Upper lobe of left lung (tissue), 4 donors: ENCODE results near the gene BEST2.

Source experiments
- EP300 ChIP-seq, 4 donors: sonication (generic); formaldehyde crosslinking; IDR thresholded peaks; one replicate each; pipeline ENCODE4 v1.5.1; 2017; ENCODE audit warnings: antibody characterized with exemption in 4 of 4, control low read depth in 2 of 4
- POLR2A ChIP-seq, 4 donors: fragments of 450-650 bp; IDR thresholded peaks; one replicate each; pipeline ENCODE4 v1.5.1; 2016 to 2017; ENCODE audit warnings: antibody characterized with exemption in 4 of 4, mild to moderate bottlenecking in 2 of 4
- POLR2AphosphoS5 ChIP-seq, 2 donors: sonication (generic); formaldehyde crosslinking; IDR thresholded peaks; one replicate each; pipeline ENCODE4 v1.5.1; 2017; ENCODE audit warnings: antibody characterized with exemption in 2 of 2
- TF ChIP-seq, protein P1 (sequence below), 6 experiments: fragments of 450-650 bp in 4 of 6; fragments of 200-600 bp in 2 of 6; sonication (generic) in 2 of 6; IDR thresholded peaks; one replicate each; pipeline ENCODE4 v1.5.1; 2016 to 2019; ENCODE audit warnings: antibody characterized with exemption in 6 of 6

DNA sequence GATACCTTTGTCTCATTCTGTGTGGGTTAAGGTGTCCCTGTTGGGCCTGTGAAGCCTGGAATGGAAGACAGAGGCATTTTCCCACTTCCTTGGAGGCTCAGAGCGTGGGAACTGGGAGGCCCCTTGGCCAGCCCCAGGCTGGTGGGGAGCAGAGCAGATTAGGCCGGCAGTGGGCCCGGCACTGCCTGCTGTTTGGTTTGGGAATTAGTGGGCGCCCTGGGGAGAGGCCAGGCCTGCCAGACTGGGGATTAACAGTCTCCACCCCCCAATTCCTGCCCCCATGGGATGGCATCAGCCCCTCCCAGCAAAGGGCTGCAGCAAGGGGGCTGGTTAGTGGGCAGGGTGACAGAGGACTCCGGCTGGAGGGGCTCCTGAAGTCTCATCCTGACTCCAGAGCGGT, 3.1 kb upstream of the BEST2 start:
- TF ChIP-seq, protein P1, sequence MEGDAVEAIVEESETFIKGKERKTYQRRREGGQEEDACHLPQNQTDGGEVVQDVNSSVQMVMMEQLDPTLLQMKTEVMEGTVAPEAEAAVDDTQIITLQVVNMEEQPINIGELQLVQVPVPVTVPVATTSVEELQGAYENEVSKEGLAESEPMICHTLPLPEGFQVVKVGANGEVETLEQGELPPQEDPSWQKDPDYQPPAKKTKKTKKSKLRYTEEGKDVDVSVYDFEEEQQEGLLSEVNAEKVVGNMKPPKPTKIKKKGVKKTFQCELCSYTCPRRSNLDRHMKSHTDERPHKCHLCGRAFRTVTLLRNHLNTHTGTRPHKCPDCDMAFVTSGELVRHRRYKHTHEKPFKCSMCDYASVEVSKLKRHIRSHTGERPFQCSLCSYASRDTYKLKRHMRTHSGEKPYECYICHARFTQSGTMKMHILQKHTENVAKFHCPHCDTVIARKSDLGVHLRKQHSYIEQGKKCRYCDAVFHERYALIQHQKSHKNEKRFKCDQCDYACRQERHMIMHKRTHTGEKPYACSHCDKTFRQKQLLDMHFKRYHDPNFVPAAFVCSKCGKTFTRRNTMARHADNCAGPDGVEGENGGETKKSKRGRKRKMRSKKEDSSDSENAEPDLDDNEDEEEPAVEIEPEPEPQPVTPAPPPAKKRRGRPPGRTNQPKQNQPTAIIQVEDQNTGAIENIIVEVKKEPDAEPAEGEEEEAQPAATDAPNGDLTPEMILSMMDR (IDR thresholded peaks at IDR 0.05), result no peak
- TF ChIP-seq POLR2AphosphoS5 (IDR thresholded peaks at IDR 0.05) (no peak), POLR2A (IDR thresholded peaks at IDR 0.05) (no peak), EP300 (IDR thresholded peaks at IDR 0.05) (no peak)
